PFSK-1 (cell line): ENCODE data around the gene HMG20B.

Experiments used
- POLR2AphosphoS5 ChIP-seq: IDR thresholded peaks from 2 replicates; pipeline ENCODE4 v1.6.1; 2012; ENCODE audit warnings: low read depth, mild to moderate bottlenecking, control low read depth, low read length, moderate library complexity
- TAF1 ChIP-seq: IDR thresholded peaks from 2 replicates; pipeline ENCODE4 v1.6.1; 2012; ENCODE audit warnings: low read length, control low read depth, borderline replicate concordance; ENCODE audit not compliant: insufficient read depth
- TF ChIP-seq, protein P1 (sequence below), 2 experiments: IDR thresholded peaks; 2 replicates each; pipeline versions ENCODE4 v1.6.1 to v1.8.0; 2011 to 2012; ENCODE audit warnings: low read depth in 2 of 2, low read length in 2 of 2, control low read depth in 1 of 2, inconsistent platforms in 1 of 2, mild to moderate bottlenecking in 1 of 2, moderate library complexity in 1 of 2; ENCODE audit not compliant: insufficient read depth in 1 of 2

DNA sequence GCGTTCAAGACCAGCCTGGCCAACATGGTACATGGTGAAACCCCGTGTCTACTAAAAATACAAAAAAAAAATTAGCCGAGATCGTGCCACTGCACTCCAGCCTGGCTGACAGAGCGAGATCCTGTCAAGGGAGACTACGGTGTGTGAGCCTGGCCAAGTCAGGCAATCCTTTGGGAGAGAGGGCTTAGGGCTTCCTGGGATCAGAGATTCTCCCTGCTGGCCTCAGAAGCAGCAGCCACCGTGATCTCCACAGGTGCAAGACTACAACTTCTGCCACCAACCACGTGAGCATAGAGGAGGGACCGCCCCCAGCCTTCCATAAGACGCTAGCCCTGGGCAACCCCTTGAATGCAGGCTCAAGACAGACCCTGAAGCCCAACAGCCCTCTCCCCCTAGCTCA is 22.9 kb upstream of the HMG20B start:
- no peak for TF ChIP-seq TAF1
- TF ChIP-seq POLR2AphosphoS5, result no peak
- TF ChIP-seq, protein P1, sequence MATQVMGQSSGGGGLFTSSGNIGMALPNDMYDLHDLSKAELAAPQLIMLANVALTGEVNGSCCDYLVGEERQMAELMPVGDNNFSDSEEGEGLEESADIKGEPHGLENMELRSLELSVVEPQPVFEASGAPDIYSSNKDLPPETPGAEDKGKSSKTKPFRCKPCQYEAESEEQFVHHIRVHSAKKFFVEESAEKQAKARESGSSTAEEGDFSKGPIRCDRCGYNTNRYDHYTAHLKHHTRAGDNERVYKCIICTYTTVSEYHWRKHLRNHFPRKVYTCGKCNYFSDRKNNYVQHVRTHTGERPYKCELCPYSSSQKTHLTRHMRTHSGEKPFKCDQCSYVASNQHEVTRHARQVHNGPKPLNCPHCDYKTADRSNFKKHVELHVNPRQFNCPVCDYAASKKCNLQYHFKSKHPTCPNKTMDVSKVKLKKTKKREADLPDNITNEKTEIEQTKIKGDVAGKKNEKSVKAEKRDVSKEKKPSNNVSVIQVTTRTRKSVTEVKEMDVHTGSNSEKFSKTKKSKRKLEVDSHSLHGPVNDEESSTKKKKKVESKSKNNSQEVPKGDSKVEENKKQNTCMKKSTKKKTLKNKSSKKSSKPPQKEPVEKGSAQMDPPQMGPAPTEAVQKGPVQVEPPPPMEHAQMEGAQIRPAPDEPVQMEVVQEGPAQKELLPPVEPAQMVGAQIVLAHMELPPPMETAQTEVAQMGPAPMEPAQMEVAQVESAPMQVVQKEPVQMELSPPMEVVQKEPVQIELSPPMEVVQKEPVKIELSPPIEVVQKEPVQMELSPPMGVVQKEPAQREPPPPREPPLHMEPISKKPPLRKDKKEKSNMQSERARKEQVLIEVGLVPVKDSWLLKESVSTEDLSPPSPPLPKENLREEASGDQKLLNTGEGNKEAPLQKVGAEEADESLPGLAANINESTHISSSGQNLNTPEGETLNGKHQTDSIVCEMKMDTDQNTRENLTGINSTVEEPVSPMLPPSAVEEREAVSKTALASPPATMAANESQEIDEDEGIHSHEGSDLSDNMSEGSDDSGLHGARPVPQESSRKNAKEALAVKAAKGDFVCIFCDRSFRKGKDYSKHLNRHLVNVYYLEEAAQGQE (IDR thresholded peaks at IDR 0.05; ENCODE audit: insufficient read depth in 1 of 2, low read depth in 2 of 2, low read length in 2 of 2), result no peak
